Fibroblast of mammary gland (primary cell): ENCODE measurements around the gene METTL22.
"Not testable (repeated sequence)": the region's sequence is repeated elsewhere in the genome, so short reads cannot be mapped to it uniquely, and the experiment has no call there.

Experiments
- DNase-seq: peaks from one replicate; pipeline ENCODE4 v3.0.0-alpha.2; 2010; ENCODE audit warnings: low read depth
- H3K4me3 ChIP-seq: 2 replicates; pipeline ENCODE4 v1.5.1; 2011; ENCODE audit warnings: low read depth, mild to moderate bottlenecking, low read length, moderate library complexity; ENCODE audit not compliant: control insufficient read depth
- TF ChIP-seq, protein P1 (sequence below): conservative IDR thresholded peaks from 2 replicates; pipeline ENCODE4 v1.5.1; 2011; ENCODE audit warnings: low read depth, low read length, inconsistent platforms; ENCODE audit not compliant: control insufficient read depth, insufficient read depth

The METTL22 gene

DNA sequence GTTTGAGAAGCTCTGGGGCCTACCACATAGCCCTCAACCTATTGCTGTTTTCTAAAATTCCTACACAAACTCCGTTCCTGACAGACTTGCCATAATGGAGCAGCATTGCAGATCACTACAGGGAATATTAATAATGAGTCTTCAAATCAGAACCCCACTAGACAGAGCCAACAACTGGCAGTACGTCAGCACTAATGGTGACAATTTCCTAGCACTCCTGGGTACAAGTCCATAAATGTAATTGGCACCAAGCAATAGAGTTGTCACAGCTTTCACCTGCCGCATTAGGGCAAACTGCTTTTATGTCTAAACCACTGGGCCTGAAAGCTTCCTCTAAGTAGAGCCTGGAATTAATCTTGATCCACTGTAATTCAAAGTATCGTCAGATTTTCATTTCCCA lies 27.4 kb downstream of the METTL22 start:
- TF ChIP-seq, protein P1, sequence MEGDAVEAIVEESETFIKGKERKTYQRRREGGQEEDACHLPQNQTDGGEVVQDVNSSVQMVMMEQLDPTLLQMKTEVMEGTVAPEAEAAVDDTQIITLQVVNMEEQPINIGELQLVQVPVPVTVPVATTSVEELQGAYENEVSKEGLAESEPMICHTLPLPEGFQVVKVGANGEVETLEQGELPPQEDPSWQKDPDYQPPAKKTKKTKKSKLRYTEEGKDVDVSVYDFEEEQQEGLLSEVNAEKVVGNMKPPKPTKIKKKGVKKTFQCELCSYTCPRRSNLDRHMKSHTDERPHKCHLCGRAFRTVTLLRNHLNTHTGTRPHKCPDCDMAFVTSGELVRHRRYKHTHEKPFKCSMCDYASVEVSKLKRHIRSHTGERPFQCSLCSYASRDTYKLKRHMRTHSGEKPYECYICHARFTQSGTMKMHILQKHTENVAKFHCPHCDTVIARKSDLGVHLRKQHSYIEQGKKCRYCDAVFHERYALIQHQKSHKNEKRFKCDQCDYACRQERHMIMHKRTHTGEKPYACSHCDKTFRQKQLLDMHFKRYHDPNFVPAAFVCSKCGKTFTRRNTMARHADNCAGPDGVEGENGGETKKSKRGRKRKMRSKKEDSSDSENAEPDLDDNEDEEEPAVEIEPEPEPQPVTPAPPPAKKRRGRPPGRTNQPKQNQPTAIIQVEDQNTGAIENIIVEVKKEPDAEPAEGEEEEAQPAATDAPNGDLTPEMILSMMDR = no peak
- DNase-seq = no peak
- H3K4me3 ChIP-seq = no peak overlapping the region

DNA sequence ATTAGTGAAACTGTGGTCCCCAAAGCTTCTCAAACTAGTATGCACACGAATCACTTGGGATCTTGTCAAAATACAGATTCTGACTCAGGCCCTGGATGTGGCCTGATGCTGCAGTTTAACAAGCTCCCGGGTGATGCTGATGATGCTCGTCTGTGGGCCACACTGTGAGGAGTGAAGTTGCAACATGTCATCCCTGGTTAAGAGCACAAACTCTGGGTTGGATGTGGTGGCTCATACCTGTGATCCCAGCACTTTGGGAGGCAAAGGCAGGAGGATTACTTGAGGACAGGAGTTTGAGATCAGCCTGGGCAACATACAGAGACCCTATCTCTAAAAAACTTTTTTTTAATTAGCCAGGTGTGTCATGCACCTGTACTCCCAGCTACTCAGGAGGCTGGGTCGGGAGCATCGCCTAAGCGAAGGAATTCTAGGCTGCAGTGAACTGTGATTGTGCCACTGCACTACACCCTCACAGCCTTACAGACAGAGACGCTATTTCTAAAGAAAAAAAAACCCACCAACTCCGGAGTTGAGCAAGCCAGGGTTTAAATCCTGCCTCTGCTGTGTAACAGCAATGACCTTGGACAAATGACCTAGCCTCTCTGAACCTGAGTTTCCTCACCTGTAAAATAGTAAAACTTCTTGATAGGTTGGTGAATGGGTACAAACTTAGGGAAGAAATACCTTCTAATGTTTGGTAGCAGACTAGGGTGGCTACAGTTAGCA lies 28.5 kb downstream of the METTL22 start:
- DNase-seq = no peak
- no peak overlapping the region for H3K4me3 ChIP-seq
- TF ChIP-seq, protein P1 = no peak

DNA sequence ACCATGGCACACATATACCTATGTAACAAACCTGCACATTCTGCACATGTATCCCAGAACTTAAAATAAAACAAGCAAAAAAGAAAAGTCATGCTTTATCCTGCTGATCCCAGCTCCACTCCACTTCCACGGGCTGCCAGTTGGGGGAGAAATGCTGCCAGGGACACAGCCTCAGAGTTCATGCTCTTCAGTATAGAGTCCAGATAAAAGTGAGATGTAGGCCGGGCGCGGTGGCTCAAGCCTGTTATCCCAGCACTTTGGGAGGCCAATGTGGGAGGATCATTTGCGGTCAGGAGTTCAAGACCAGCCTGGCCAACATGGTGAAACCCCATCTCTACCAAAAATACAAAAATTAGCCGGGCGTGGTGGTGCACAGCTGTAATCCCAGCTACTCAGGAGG lies 30.5 kb downstream of the METTL22 start:
- H3K4me3 ChIP-seq, DNase-seq: not testable (repeated sequence)
- TF ChIP-seq, protein P1 = peak; percentile 49

DNA sequence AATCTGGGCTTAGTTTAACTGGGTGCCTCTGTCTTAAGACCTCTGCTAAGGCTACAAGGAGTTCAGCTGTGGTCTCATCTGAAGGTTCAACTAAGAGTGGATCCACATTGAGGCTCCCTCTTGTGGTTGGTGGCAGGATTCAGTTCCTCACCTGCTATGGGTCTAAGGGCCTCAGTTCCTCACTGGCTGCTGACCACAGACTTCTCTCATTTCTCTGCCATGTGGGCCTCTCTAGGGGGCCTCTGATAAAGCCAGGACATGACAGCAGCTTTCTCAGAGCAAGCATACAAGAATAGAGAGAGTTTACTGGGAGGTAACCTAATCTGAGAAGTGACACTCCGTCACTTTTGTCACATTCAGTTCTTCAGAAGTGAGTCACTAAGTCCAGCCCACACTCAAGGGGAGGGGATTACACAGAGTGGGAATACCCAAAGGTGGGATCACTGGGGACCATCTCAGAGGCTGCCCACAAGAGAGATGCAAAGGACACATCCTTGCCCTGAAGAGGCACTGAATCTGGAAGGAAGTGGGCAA lies 33.8 kb downstream of the METTL22 start:
- TF ChIP-seq, protein P1 = peak; percentile 51
- H3K4me3 ChIP-seq = no peak overlapping the region
- DNase-seq = peak; percentile 40

DNA sequence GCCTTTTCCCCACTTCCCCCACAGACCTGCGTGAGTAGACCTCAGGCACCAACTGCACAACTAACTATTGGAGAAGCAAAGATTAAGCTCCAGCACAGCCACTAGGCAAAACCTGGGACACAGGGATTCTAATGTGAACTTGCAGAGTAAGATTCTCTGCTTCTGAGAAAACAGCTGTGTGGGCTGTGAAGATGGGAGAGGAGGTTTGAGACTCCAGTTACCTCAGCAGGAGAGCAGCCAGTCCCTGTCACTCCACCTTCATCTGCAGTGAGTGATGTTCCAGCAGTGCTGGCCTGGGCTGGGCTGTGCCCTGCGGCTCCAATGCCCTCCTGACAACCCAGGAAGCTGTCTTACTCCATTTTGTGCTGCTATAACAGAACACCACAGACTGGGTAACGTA lies 34.9 kb downstream of the METTL22 start:
- TF ChIP-seq, protein P1 = no peak
- no peak for DNase-seq
- no peak overlapping the region for H3K4me3 ChIP-seq

DNA sequence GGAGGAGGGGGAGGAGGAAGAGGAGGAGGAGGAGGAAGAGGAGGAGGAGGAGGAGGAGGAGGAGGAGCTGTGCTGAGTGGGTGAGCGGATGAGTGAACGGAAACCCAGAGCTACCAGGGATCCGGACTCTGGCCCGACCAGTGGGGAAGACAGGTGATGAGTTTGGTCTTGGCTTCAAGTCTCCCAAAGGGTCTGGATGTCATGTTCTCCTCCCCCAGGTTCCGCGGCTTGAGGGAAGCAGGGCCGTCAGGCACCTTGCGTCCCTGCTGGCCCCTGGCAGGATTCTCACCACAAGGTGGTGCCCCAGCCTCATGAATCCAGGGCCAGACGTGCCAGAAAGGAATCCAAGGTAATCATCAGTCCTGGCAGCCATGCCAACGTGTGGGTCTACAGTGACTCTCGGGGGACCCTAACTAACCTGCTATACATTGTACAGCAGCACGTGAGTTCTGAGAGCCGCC lies 39.4 kb downstream of the METTL22 start:
- no peak overlapping the region for H3K4me3 ChIP-seq
- TF ChIP-seq, protein P1 = peak; percentile 56
- peak; percentile 54 for DNase-seq
